IgD-negative memory B cell (primary cell): Measurements from ENCODE around the gene ARFGEF2. TPM values are rescaled to one million over a fixed set of nuclear protein-coding genes. Genes with fewer than 3 reads are reported as not detected.
"Not testable (repeated sequence)": the region's sequence is repeated elsewhere in the genome, so short reads cannot be mapped to it uniquely, and the experiment has no call there.

Source experiments
- H3K27ac Mint-ChIP-seq, 3 donors: one replicate each; pipeline ENCODE4 v1.8.0; 2020 to 2022; ENCODE audit warnings: mild to moderate bottlenecking in 3 of 3, mixed read lengths in 3 of 3, moderate library complexity in 1 of 3
- H3K27me3 Mint-ChIP-seq: one replicate; pipeline ENCODE4 v1.8.0; 2021; ENCODE audit warnings: mixed read lengths
- H3K36me3 Mint-ChIP-seq: one replicate; pipeline ENCODE4 v1.8.0; 2020; ENCODE audit warnings: mild to moderate bottlenecking, mixed read lengths
- H3K4me1 Mint-ChIP-seq, 3 donors: one replicate each; pipeline ENCODE4 v1.8.0; 2020 to 2022; ENCODE audit warnings: mixed read lengths in 3 of 3, mild to moderate bottlenecking in 1 of 3
- H3K4me3 Mint-ChIP-seq, 4 donors: one replicate each; pipeline ENCODE4 v1.8.0; 2020 to 2022; ENCODE audit warnings: mild to moderate bottlenecking in 4 of 4, mixed read lengths in 4 of 4, moderate library complexity in 3 of 4
- H3K9me3 Mint-ChIP-seq, 3 donors: one replicate each; pipeline ENCODE4 v1.8.0; 2020 to 2021; ENCODE audit warnings: mixed read lengths in 3 of 3, mild to moderate bottlenecking in 1 of 3
- polyA plus RNA-seq: library from polyadenylated mRNA; unstranded; fragments of 300-500 nt; fragmentation: Illumina TruSeq; gene quantifications from one replicate; pipeline ENCODE4 v1.2.3, GENCODE V29; 2021

ARFGEF2 gene
- polyA plus RNA-seq, 1 donor from 2014 or later = 8.5 TPM

DNA sequence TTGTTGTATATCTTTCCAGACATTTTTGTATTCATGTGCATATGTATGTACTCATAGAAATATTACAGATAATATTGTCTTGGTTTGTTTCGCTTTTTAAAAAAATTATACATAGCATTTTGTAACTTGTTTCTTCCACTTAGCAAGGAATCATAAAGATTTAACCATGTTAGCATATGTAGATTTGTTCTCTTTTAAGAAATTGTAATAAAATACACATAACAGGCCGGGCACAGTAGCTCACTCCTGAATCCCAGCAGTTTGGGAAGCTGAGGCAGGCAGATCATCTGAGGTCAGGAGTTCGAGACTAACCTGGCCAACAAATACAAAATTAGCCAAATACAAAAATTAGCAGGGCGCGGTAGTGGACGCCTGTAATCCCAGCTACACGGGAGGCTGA, 80.2 kb downstream of the ARFGEF2 start:
- no peaks in the 10 kb centered on the region for H3K27me3 Mint-ChIP-seq
- H3K36me3 Mint-ChIP-seq = peaks cover 6% of the 10 kb centered on the region
- H3K4me1 Mint-ChIP-seq = no peaks in the 10 kb centered on the region
- no peak overlapping the region for H3K4me3 Mint-ChIP-seq
- peak overlapping the region in 1 of 3 donors; percentile 12 for H3K27ac Mint-ChIP-seq
- no peaks in the 10 kb centered on the region for H3K9me3 Mint-ChIP-seq

DNA sequence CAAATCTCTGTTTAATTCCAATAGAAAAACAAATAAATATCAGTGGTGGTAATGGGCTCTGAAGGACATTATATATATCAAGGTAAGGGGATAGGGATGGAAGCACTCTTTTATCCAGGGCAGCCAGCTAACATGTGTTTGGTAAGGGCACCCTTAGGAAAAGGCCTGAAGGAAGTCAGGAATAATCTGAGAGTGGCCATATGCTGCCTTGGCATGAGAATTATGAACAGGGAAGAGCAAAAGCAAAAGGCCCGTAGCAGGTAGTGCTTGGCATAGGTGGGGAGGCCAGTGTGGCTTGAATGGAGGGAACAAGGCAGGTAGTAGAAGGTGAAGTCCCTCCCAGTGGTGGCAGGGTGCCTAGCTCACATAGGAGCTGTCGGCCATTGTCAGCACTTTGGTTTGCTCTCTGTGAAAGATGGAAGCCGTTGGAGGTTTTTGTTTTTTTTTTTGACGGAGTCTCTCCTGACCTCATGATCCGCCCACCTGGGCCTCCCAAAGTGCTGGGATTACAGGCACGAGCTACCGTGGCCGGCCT, 85.0 kb downstream of the ARFGEF2 start:
- Mint-ChIP-seq H3K9me3 (no peaks in the 10 kb centered on the region), H3K27ac (no peak overlapping the region), H3K27me3 (no peaks in the 10 kb centered on the region), H3K4me3 (no peak overlapping the region), H3K36me3 (peaks cover 3% of the 10 kb centered on the region), H3K4me1 (no peaks in the 10 kb centered on the region)

DNA sequence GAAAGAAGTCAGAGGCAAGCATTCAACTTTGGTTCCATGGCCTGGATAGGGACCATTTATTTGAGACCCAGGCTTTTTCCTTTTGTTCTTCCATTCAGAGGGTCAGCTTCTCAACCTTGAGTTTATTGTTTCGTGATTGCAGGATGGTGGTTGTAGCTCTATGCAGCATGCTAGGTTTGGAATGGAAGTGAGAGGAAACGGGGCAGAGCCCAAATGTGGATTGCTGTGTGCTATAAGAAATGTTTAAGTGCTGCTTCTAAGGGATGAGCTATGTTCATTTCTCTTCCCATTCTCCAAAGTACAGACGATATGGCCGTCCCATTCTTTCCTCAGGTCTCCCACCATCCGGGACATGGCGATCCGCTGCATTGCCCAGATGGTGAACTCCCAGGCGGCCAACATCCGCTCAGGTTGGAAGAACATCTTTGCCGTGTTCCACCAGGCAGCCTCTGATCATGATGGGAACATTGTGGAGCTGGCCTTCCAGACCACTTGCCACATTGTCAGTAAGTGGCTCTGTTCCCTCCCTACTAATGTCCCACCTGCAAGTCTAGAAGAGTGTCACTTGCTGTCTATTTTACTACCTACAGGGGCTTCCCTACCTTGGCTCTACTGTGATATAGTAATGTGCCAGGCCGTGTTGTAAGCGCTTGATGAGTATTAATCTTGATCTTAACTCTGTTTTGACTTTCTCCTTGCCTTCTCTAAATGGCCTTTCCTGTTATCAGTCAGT, 88.6 kb downstream of the ARFGEF2 start:
- H3K9me3 Mint-ChIP-seq = no peaks in the 10 kb centered on the region
- H3K4me1 Mint-ChIP-seq = no peaks in the 10 kb centered on the region
- H3K36me3 Mint-ChIP-seq = peaks cover 2% of the 10 kb centered on the region
- H3K27me3 Mint-ChIP-seq = no peaks in the 10 kb centered on the region
- no peak overlapping the region for H3K4me3 Mint-ChIP-seq
- H3K27ac Mint-ChIP-seq = no peak overlapping the region

DNA sequence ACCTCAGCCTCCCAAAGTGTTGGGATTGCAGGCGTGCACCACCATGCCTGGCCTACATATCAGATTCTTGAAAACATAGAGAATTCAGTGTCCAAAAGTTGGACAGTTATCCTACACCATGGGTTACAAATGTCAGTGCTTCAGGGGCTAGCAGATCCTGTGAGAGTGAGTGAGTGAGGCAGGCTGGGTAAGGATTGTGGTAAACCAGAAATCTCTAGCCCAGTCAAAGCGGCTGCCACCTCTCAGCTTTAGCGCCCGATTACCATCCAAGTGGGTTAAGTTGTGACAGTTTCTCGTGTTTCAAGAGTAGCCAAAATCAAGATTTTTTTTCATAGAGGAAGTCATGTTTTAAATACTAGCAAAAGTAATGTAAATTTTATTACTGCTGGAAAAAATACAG, 102.7 kb downstream of the ARFGEF2 start:
- H3K9me3 Mint-ChIP-seq = no peaks in the 10 kb centered on the region
- H3K36me3 Mint-ChIP-seq = peaks cover 8% of the 10 kb centered on the region
- H3K27ac Mint-ChIP-seq = no peak overlapping the region
- H3K27me3 Mint-ChIP-seq = no peaks in the 10 kb centered on the region
- no peak overlapping the region for H3K4me3 Mint-ChIP-seq
- H3K4me1 Mint-ChIP-seq = no peaks in the 10 kb centered on the region

DNA sequence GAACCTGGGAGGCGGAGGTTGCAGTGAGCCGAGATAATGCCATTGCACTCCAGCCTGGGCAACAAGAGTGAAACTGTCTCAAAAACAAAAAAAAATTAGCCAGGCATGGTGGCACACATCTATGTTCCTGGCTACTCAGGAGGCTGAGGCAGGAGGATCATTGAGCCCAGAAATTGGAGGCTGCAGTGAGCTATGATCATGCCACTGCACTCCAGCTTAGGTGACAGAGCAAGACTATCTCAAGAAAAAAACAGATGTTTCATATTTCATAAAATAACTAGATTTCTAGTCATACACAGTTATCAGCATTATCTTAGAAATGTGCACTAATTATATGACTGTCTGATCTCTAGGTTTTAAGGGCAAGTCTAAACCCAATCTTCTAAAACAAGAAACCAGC, 106.7 kb downstream of the ARFGEF2 start:
- not testable (repeated sequence) for H3K36me3 Mint-ChIP-seq, H3K27ac Mint-ChIP-seq, H3K9me3 Mint-ChIP-seq, H3K27me3 Mint-ChIP-seq, H3K4me3 Mint-ChIP-seq, H3K4me1 Mint-ChIP-seq

DNA sequence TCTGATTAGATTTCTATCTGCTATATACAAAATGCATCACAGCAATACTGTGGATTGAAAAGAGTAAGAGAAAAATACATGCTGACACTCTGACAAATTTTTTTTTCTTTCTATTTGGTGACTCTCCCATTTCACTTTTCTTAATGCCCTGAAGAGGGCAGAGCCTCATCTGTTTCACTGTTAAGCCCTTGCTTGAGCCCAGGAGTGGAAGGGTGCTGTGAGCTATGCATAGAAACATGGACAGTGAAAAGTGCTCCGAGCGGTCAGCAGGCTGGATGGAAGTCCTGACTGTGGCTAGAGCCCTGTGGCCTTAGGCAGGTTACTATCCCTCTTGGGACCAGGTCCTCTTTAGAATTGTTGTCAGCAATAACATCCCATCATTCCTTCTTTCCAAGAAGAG, 107.2 kb downstream of the ARFGEF2 start:
- Mint-ChIP-seq H3K9me3 (no peaks in the 10 kb centered on the region), H3K4me3 (no peak overlapping the region), H3K4me1 (no peaks in the 10 kb centered on the region), H3K27me3 (no peaks in the 10 kb centered on the region), H3K36me3 (peaks cover 7% of the 10 kb centered on the region), H3K27ac (peak overlapping the region in 1 of 3 donors; percentile 70)

DNA sequence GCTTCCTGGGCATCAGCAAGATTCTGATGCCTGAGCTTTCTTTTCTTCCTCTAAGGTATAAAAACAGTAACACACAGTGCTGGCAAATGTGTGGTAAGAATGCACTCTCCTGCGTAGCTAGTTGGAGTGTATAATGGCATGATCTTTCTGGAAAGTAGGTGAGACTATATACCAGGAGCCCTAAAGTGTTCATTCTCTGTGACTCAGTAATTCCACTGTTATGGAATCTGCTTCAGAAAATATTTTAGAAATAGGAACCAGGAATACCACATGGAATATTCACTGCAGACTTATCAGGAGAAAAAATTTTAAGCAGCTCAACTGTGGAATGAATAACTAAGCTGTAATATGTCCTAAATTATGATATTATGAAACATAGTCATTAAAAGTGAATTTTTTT, 107.7 kb downstream of the ARFGEF2 start:
- Mint-ChIP-seq H3K9me3 (no peaks in the 10 kb centered on the region), H3K4me3 (no peak overlapping the region), H3K27me3 (no peaks in the 10 kb centered on the region), H3K27ac (peak overlapping the region in 1 of 3 donors; percentile 70), H3K36me3 (peaks cover 7% of the 10 kb centered on the region), H3K4me1 (no peaks in the 10 kb centered on the region)

DNA sequence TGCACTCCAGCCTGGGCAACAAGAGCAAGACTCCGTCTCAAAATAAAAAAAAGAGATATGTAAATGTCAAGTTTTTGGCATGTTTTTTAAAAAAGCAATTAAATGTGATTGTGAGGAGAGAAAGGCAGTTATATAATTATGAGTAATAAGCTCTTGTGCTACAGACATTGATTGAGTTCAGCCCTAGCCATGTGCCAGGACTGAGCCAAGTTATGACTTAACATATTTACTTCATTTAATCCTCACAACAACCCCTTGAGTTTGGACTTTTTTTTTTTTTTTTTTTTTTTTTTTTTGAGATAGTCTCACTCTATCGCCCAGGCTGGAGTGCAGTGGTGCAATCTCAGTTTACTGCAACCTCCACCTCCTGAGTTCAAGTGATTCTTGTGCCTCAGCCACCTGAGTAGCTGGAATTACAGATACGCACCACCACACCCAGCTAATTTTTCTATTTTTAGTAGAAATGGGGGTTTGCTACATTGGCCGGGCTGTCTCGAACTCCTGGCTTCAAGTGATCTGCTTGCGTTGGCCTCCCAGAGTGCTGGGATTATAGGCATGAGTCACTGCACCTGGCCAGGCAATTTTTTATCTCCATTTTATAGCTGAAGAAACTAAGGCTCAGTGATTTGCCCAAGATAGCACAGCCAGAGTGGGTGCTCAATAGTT, 109.6 kb downstream of the ARFGEF2 start:
- Mint-ChIP-seq H3K36me3 (peaks cover 5% of the 10 kb centered on the region), H3K27ac (no peak overlapping the region), H3K4me3 (no peak overlapping the region), H3K27me3 (no peaks in the 10 kb centered on the region), H3K9me3 (no peaks in the 10 kb centered on the region), H3K4me1 (no peaks in the 10 kb centered on the region)

DNA sequence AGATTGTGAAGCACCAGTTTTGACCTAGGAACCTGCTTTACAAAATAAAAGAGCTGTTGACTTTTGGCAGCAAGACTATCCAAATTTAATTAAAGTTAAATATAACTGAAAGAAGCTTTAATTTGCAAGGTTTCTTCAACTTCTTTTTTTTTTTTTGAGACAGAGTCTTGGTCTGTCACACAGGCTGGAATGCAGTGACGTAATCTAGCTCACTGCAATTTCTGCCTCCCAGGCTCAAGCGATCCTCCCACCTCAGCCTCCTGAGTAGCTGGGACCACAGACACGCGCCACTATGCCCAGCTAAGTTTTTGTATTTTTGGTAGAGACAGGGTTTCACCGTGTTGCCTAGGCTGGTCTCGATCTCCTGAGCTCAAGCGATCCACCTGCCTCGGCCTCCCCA, 110.9 kb downstream of the ARFGEF2 start:
- Mint-ChIP-seq H3K27ac (no peak overlapping the region), H3K4me1 (no peaks in the 10 kb centered on the region), H3K27me3 (no peaks in the 10 kb centered on the region), H3K36me3 (peaks cover 5% of the 10 kb centered on the region), H3K4me3 (no peak overlapping the region), H3K9me3 (no peaks in the 10 kb centered on the region)

DNA sequence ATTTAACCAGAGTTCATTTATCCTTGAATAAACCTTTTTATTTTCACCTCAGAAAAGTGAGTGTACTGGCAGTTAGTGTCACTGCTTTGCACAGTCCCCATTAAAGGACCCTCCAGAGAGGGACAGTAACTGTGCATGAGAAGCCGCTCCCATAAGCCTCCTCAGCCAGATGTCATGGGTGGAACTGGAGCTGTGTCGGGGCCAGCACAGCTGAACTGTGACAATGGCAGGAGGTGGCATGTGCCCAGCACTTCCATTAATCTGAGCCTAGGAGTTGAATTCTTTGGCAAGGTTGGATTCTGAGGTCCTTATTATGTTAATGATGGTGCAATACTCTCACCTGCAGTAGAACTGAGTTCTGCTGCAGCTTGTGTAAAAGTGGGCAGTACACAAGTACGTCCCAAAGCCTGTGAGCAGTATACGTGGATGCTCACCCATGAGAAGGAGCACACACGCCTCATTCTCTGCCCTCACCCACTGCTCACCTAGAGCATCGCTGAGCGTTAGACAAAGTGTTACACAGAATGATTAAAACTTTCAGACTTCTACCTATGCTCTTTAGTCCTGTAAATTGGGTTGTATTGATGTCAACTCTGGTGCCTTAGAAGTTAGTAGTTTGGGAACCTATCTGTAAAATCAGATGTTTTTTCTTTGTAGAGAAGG, 112.7 kb downstream of the ARFGEF2 start:
- Mint-ChIP-seq H3K9me3 (no peaks in the 10 kb centered on the region), H3K4me1 (peaks cover 6 to 7% (median 6%) of the 10 kb centered on the region in 3 donors), H3K27ac (peak overlapping the region in 1 of 3 donors; percentile 52), H3K36me3 (peaks cover 2% of the 10 kb centered on the region), H3K4me3 (no peak overlapping the region), H3K27me3 (no peaks in the 10 kb centered on the region)

DNA sequence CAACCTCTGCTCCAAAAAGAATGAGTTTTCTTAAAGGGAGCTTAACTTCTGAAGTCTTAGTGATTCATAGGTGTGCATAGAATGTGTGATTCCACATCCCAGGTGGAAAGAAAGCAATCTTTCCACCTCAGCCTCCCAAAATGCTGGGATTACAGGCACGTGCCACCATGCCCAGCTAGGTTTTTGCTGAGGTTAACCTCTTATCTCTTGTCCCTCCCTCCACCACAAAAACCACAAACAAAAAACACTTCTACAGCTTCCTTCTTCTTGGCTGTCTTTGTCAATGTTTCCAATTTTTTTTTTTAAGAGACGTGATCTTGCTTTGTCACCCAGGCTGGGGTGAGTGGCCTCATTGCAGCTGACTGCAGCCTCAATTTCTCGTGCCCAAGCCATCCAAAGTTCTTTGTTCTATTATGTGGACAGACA, 116.5 kb downstream of the ARFGEF2 start:
- Mint-ChIP-seq H3K4me1 (peaks cover 6 to 7% (median 6%) of the 10 kb centered on the region in 3 donors), H3K27me3 (no peaks in the 10 kb centered on the region), H3K9me3 (no peaks in the 10 kb centered on the region), H3K36me3 (no peaks in the 10 kb centered on the region), H3K4me3 (peak overlapping the region in 2 of 4 donors; percentile 47 to 84), H3K27ac (peak overlapping the region in 1 of 3 donors; percentile 56)

DNA sequence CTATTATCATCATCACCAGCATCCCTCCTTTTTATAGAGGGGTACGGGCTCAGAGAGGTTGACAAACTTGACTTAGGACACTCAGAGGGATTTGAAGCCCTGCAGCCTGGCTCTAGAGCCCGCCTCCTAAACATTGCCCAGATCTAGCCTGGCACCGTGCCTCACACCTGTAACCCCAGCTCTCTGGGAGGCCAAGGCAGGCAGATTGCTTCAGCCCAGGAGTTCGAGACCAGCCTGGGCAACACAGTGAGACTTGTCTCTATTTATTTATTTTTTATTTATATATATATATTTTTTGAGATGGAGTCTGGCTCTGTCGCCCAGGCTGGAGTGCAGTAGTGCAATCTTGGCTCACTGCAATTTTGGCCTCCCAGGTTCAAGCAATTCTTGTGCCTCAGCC, 118.3 kb downstream of the ARFGEF2 start:
- H3K4me3 Mint-ChIP-seq = peak overlapping the region in 1 of 4 donors; percentile 18
- H3K27ac Mint-ChIP-seq = no peak overlapping the region
- no peaks in the 10 kb centered on the region for H3K9me3 Mint-ChIP-seq
- H3K36me3 Mint-ChIP-seq = no peaks in the 10 kb centered on the region
- peaks cover 6 to 8% (median 6%) of the 10 kb centered on the region in 3 donors for H3K4me1 Mint-ChIP-seq
- no peaks in the 10 kb centered on the region for H3K27me3 Mint-ChIP-seq

DNA sequence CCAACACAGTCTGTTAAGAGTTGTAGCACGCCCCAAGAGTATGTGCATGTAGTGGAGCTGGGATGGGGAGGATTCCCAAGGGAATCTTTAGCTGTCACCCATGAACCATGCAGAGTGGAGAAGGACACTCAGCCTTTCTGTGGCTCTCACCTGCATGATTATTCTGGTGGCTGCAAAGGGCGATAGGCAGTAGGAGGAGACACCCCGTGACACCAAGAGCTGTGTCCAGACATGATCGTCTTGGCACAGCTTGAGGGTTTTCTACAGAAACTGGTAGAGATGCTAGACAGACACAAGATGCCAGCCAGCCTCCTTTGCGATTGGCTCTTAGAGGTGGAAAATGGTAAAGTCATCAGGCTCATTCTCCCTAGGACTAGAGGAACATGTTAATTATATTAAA, 121.5 kb downstream of the ARFGEF2 start:
- peaks cover 16 to 21% (median 19%) of the 10 kb centered on the region in 3 donors for H3K4me1 Mint-ChIP-seq
- no peaks in the 10 kb centered on the region for H3K9me3 Mint-ChIP-seq
- H3K36me3 Mint-ChIP-seq = no peaks in the 10 kb centered on the region
- peak overlapping the region in 2 of 4 donors; percentile 2 to 76 for H3K4me3 Mint-ChIP-seq
- H3K27me3 Mint-ChIP-seq = no peaks in the 10 kb centered on the region
- no peak overlapping the region for H3K27ac Mint-ChIP-seq

DNA sequence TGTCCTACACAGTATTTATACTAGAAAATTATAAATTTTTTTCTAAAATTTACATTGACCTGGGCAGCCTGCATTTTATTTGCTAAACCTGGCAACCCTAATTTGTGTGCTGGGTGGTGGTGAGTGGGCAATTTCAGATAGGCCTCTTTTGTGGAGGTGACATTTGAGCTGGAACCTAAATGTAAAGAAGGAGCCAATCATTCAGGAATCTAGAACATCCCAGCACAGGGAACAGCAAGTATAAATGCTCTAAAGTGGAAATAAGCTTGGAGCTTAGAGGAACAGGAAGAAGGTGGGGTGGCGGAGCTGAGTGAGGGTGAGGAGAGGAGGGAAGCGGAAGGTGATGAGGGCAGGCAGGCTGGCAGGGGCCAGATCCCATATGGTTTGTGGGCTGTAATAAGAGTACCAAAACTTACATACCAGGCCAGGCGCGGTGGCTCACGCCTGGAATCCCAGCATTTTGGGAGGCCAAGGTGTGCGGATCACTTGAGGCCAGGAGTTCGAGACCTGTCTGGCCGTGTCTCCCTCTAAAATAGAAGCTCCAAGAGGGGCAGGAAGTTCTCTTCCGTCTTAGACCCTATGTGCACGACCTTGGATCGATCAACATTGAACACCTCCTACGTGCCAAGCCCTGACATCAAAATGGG, 124.1 kb downstream of the ARFGEF2 start:
- Mint-ChIP-seq H3K4me3 (peak overlapping the region; percentile 99 to 100 (median 99)), H3K27ac (peak overlapping the region; percentile 98 to 100 (median 98)), H3K27me3 (no peaks in the 10 kb centered on the region), H3K36me3 (no peaks in the 10 kb centered on the region), H3K4me1 (peaks cover 20 to 27% (median 23%) of the 10 kb centered on the region in 3 donors), H3K9me3 (no peaks in the 10 kb centered on the region)
